Tibial nerve (tissue), 3 donors: ENCODE results near the gene DFFA.

Source experiments
- EP300 ChIP-seq, 2 donors: sonication (generic); formaldehyde crosslinking; IDR thresholded peaks; one replicate each; pipeline ENCODE4 v1.6.1; 2017; ENCODE audit warnings: antibody characterized with exemption in 2 of 2, mild to moderate bottlenecking in 1 of 2
- POLR2A ChIP-seq, 2 donors: fragments of 450-650 bp; IDR thresholded peaks; one replicate each; pipeline ENCODE4 v1.6.1; 2017; ENCODE audit warnings: antibody characterized with exemption in 2 of 2, mild to moderate bottlenecking in 2 of 2, moderate library complexity in 2 of 2

GRCh38 chr1:10520952-10521351 lies 48.6 kb upstream of the DFFA start:
- TF ChIP-seq EP300 (IDR thresholded peaks at IDR 0.05): no peak
- TF ChIP-seq POLR2A (IDR thresholded peaks at IDR 0.05): no peak
